Fibroblast of pulmonary artery (primary cell): ENCODE measurements around the gene COA5.

Experiments
- DNase-seq: peaks from one replicate; pipeline ENCODE4 v3.0.0-alpha.2; 2010; ENCODE audit warnings: low read depth
- H3K4me3 ChIP-seq: replicated peaks from 2 replicates; pipeline ENCODE4 v1.5.1; 2011; ENCODE audit warnings: low read depth, mild to moderate bottlenecking, control low read depth, low read length, moderate library complexity
- CTCF ChIP-seq: IDR thresholded peaks from 2 replicates; pipeline ENCODE4 v1.5.1; 2011; ENCODE audit warnings: mild to moderate bottlenecking, control low read depth, low read length, inconsistent platforms; ENCODE audit errors: missing control alignments

The COA5 gene

DNA sequence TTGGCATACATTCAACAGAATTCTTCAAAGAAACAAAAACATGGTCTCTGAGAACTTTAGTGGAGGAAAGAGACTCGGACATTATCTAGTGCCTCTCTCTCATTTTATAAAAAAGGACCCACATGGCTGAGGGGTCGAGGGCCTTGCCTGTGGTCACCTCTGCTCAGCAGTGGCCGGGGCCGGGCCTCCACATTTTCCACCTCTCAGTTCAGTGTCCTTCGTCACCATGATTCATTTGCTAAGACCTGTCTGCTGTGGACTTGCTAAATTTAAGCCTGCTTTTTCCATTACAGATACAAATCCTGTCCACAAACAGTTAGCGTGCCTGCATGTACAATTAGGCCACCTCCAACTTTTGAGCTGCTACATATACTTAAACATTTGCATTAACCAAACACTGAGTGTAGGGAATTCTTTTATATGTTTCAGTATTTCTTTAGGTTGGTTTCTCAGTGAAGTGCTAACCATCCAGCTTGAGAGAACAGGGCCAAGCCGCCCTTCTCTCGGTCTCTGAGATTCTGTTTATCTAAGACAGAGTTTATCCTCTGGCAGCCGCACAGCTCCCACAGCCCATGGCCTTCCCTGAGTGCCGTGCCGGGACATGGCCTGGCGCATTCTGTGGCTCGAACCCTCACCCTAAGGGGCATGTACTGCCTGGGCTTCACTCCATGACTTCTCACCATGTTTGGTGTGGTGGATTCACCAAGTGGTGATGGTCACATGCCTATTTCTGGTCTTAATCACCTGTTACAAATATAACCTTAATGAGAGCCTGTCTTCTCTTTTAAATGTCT, 46.2 kb downstream of the COA5 start:
- no peak for TF ChIP-seq CTCF
- DNase-seq, result no peak
- no peak overlapping the region for H3K4me3 ChIP-seq

GRCh38 chr2:98561018-98561417, 47.3 kb downstream of the COA5 start:
- no peak for DNase-seq
- no peak overlapping the region for H3K4me3 ChIP-seq
- no peak for TF ChIP-seq CTCF

- DNase-seq, result peak; percentile 90
- H3K4me3 ChIP-seq, result no peak overlapping the region
- TF ChIP-seq CTCF, result no peak
Observed at GRCh38 chr2:98560256-98560771, 48.0 kb downstream of the COA5 start.

- no peak overlapping the region for H3K4me3 ChIP-seq
- DNase-seq, result no peak
- TF ChIP-seq CTCF, result no peak
Observed at GRCh38 chr2:98559581-98559980, 48.7 kb downstream of the COA5 start.

- TF ChIP-seq CTCF, result no peak
- no peak overlapping the region for H3K4me3 ChIP-seq
- no peak for DNase-seq
Observed at GRCh38 chr2:98558852-98559530, 49.3 kb downstream of the COA5 start.

- no peak overlapping the region for H3K4me3 ChIP-seq
- no peak for DNase-seq
- TF ChIP-seq CTCF, result no peak
Observed at GRCh38 chr2:98556344-98557033, 51.8 kb downstream of the COA5 start.
